HuH-7 (cell line): ENCODE results near the gene TBC1D5.

Source experiments
- DNase-seq: peaks from one replicate; pipeline ENCODE4 v3.0.0; 2011; ENCODE audit warnings: low spot score

Gene TBC1D5

DNA sequence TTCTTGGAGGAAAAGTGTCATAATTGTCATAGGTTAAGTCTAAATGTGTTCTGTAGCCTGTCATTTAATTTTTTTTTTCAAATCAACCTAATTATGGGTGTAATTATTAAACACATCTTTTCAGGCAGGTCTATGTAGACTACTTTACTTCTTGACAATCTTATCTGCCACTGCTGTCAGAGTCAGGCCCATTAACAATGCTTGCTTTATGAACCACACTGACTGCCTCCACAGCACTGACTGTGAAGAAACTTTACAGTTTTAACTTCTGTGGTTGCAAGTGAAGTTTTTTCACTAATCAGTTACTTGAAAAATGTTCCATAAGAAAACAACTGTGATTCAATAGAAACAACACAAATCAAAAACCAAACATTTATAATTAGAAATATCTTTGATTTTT lies 449.9 kb downstream of the TBC1D5 start:
- DNase-seq = peak; percentile 24

DNA sequence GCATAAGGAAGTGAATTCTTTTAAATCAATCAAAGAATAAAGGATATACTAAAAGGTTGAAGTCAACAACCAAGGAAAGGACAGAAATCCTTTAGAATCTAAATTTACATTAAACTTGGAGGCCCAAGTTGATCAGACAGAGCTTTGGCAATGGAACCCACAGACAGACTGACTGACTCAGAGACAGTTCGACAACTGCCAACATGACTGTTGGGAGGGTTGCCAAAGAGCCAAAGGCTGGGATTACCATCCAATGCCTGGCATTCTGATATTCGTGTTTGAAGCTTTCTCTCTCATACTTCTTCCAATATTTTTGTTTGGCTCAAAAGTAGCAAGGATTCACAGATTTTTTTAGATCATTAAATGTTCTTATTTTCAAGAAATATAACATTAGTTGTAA lies 451.5 kb downstream of the TBC1D5 start:
- no peak for DNase-seq

DNA sequence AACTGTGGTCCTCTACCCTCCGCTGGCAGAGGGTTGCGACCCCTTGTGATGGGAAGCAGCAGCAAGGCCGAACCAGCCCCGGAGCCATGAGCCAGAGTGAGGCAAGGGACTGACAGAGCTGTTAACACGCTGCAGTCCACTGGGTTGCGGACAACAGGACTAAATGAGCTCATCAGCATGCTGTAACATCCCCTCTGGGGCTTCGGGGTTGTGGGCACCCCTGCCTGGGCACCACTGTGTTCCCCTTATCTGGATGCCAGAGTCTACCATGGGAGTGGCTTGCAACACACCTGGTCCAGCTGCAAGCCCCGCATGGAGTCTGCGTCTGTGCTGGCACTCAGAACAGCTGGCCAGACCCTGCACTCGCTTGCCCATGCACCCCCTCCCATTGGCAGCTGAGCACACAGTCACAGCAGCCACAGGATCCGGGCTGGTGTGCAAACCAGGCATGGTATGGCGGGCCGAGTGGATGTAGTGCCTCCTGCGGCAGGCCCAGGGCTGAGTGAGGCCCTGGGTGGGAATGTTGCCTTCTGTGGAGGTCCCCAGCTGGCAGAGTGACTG lies 453.5 kb downstream of the TBC1D5 start:
- no peak for DNase-seq

DNA sequence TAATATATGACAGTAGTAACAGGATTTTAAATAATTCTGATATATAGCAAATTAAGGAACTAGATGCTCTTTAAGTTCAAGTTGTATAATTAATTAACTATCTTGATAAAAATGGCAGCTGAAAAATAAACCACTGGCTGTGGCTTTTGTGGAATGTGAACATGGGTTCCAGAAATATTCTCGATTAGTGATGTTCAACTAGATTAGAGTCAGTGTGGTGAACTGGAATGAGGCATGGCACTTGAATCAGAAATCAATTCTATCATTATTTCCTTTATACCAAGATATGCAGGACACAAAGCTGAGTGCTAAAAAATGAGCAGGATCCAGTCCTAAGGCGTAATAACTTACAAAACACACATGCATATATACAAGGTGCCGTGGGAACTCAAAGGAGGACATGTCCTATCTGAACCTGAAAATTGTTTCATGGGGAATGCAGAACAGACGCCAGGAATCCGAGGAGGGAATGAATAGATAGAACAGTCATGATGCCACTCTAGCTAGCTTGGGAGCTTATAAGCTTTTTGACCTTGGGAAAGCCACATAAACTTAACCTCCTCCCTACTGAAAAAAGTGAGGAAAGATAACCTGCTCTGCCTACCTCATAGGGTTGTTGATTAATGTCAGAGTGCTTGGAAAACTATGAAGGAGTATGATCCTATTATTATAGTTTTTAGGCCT lies 455.3 kb downstream of the TBC1D5 start:
- no peak for DNase-seq

DNA sequence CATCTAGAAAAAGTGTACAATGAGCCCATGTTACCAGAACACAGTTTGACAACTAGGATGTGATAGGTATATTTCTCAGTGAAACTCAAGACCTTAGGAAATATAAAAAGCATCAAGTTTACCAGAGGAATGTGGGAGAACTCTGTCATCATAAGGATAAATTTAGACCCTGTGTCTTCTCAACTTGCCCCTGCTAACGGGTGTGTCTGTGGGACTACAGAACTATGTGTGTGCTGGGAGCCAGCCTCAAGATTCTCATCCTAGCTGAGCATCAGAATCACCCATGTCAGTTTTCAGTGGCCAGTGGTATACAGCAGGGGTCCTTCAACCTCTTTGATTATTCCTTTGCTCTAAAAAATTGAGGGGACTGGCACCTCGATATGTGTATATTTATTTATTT lies 464.4 kb downstream of the TBC1D5 start:
- DNase-seq = no peak

DNA sequence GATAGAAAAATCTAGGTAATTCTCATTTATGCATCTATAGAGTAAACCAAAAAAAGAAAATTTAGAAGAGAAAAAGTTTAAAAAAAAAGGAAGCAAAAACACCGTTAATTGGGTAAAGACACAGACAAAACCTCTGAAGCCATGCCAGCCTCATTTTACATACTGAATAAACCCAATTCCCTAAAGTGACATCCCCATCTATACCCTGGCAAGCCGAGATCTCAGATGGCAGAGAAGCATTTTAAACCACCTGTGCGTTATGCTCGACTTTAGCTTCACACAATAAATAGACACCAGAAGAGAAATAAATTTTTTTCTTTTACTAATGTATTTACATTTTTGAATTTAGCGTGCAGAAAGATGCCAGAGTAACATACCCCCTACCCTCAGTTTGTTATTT lies 475.6 kb downstream of the TBC1D5 start:
- no peak for DNase-seq

DNA sequence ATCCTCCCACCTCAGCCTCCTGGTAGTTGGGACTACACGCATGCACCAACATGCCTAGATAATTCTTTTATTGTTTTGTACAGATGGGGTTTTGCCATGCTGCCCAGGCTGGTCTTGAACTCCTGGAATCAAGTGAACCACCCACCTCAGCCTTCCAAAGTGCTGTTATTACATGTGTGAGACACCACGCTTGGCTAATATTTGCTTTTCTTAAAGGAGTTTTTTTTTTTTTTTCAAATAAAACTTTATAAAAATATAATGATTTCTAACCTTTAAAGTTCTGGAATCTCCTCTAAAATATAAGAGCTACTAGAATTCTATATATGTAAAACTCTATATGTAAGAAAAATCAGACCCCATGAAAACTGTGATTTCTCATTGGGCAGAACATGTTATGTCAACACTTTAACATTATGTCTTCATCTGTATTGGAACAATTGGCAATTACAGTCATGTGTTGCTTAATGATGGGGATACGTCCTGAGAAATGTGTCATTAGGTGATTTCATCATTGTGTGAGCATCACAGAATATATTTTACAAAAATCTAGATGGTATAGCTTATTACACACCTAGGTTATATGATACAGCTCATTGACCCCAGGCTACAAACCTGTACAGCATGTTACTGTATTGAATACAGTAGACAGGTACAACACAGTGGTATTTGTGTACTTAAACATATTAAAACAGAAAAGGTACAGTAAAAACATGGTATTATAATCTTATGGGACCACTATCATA lies 480.6 kb downstream of the TBC1D5 start:
- no peak for DNase-seq

GRCh38 chr3:17260257-17260656 lies 482.2 kb downstream of the TBC1D5 start:
- DNase-seq = no peak

GRCh38 chr3:17259685-17260084 lies 482.7 kb downstream of the TBC1D5 start:
- DNase-seq = no peak

DNA sequence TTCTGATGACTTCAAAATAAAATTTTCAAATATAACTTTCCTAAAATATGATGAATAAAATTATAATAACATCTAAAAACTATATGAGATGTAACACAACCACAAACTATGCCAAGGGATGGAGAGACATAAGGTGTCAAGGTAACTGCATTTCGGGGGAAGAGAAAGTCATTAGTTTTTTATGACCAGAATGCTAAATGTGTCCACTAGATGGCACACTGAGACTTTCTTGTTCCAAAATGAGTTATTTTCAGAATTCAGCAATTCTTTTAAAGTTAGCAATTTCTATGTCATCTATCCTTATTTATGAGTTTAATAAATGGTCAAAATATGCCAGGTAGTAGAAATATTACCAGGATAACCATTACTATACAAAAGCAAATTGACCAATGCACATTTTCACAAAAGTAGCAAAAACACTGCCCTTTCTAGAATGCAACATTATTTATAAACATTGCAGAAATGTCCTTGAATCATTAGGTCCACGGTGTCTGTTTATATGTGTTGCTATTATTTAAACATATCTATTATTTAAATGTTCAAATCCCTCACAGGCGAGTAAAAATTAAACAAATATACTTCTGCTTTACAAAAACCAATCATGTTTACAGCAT lies 483.5 kb downstream of the TBC1D5 start:
- DNase-seq = peak; percentile 35

GRCh38 chr3:17257269-17257668 lies 485.2 kb downstream of the TBC1D5 start:
- no peak for DNase-seq

DNA sequence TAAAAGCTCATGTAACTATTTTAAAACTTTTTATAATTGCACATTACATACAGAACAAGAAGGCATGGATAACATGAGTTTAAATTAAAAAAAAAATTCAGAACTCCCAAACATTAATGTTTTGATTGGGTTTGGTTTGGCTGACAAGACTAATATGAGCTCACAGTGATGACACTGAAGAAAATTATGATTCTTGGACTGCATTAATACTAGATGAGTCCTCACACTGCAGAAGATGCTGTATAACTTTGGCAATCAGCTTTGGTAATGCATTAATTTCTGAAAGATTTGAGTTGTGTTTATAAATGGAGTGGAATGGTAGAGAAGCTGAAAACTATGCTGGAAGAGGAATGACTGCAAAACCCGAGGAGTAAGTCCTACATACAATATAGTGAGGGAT lies 498.8 kb downstream of the TBC1D5 start:
- DNase-seq = no peak

GRCh38 chr3:17239417-17239816 lies 503.0 kb downstream of the TBC1D5 start:
- DNase-seq = no peak

GRCh38 chr3:17238023-17238422 lies 504.4 kb downstream of the TBC1D5 start:
- DNase-seq = no peak

DNA sequence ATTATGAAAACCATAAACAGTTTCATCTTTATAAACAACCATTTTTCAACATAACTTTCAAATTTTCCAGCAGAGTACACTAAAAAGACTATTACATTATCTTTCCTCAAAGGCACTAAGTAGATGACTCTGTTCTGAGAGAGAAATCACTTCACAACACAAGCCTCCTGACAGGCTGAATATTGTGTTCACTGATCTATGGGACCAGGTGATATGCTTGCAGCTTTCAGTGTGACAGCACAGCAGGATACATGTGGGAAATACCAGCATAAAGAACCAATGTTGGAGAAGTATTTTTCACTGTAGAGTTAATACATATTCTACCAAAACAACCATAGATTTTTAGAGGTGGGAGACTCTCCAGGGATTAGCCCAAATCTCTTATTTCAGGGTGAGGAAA lies 507.1 kb downstream of the TBC1D5 start:
- DNase-seq = no peak

DNA sequence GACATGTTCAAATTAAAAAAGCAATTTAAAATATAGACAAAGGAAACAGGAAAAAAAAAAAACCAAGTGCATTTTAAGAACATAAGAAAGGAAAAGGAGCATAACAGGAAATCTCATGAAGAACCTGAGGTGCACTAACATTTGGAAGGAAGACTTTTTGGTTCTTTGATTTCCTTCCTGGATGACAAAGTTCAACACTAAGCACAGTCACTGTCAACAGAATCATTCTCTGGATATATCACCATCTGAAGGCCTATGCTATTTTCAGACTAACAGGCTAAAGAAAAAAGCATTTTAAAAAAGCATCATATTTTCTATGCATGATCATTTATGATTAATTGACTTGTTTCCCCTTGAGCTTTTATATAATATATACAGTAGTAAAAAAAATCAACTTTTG lies 508.0 kb downstream of the TBC1D5 start:
- DNase-seq = no peak

GRCh38 chr3:17233398-17233800 lies 509.0 kb downstream of the TBC1D5 start:
- DNase-seq = peak; percentile 51

DNA sequence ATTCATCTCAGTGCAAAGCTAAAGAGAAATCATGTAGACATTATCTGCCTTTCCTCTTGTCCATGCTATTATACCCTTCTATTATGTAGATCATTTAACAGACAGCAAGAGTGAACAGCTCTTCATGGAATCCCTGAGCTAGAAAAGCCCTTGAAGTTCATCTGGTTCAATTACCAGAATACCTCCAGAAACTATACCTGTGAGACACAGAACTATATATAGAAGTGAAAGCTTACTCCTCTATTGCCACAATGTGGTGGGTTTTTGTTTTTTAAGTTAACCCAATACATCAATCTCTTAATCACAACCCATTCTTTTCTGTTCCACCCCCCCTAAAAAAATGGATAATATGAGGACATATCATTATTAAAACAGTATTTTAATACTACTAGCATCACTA lies 510.0 kb downstream of the TBC1D5 start:
- DNase-seq = no peak

DNA sequence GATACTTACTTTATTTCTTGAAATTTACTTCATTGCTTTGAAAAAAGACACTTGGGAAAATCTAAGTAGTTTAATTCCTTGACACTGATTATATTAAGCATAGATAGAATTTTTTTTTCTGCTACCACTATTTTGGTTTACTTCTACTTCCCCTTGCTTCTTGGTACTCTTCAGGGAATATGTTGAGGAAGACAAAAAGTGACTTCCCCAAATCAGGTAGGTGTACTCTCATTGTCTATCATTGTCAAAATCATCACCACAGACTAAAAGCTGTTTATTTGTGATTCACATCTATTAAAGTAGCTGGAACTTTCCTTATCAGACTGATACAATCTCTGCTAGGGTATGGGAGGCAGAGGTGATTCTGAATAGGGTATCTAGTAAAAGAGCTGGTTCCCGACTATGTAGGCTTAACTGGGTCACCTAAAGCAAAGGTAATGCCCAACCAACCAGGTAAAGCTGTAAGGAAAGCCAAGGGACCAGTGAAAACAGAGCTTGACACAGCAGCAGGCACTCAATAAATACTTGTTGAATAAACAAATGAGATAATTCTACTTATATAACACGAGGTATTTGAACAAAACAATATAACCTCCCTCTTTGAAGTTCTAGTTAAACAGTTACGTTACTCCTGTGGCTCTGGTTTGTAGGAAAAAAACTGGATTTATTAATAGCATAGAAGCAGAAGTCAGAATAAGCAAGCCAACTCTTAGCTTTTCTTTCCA lies 510.7 kb downstream of the TBC1D5 start:
- no peak for DNase-seq

DNA sequence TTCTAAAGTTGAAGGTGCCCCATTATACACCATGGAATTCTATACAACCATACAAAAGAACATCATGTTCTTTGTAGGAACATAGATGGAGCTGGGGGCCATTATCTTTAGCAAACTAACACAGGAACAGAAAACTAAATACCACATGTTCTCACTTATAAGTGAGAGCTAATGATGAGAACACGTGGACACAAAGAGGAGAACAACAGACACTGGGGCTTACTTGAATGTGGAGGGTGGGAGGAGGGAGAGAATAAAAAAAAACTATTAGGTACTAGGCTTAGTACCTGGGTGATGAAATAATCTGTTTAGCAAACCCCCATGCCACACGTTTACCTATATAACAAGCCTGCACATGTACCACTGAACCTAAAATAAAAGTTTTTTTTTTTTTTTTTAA lies 515.0 kb downstream of the TBC1D5 start:
- no peak for DNase-seq

DNA sequence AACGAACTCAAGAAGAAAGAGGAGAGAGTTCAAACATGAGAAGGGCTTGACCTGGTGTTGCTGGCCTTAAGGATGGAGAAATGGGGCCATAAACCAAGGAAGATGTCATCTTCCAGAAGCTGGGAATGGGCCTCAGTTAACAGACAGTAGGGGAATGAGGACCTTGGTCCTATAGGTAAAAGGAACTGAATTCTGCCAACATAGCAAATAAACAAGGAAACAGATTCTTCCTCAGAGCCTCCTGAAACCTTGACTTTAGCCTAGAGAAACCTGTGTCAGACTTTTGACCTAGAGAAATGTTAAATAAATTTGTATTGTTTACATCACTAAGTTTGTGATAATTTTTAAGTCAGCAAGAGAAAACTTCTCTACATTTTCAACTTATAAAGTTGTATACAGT lies 520.9 kb downstream of the TBC1D5 start:
- DNase-seq = no peak

GRCh38 chr3:17219593-17219992 lies 522.8 kb downstream of the TBC1D5 start:
- DNase-seq = no peak
